Endothelial cell of umbilical vein (primary cell): ENCODE measurements around the gene IFITM2. TPM values are rescaled to one million over a fixed set of nuclear protein-coding genes. Genes with fewer than 3 reads are reported as not detected.

Experiments
- BruUV-seq: library from RNA; stranded (reverse); fragments of 400-500 nt; replicated peaks from 2 replicates; lab custom pipeline; 2021; lab: Mats Ljungman, UMichigan
- CTCF ChIA-PET: fragments of 300-600, 350-600 bp; sonication (Branson Sonifier 250); formaldehyde crosslinking; loops from one replicate; lab custom pipeline; 2021; ENCODE audit warnings: antibody characterized with exemption, inconsistent platforms; lab: Charles Lee
- POLR2A ChIA-PET: fragments of 300-600, 350-600 bp; sonication (Branson Sonifier 250); formaldehyde crosslinking; loops from one replicate; lab custom pipeline; 2021; ENCODE audit warnings: antibody characterized with exemption, inconsistent platforms; lab: Charles Lee
- DNase-seq: peaks from one replicate; pipeline ENCODE4 v3.0.0-alpha.2; 2011; ENCODE audit warnings: low read depth, low spot score
- FAIRE-seq: peaks from 2 replicates; lab custom pipeline; 2011; peaks lifted over from hg19 to GRCh38; lab: Jason Lieb, UNC
- H2AFZ ChIP-seq: 2 replicates; pipeline ENCODE4 v1.6.0; 2012; ENCODE audit warnings: low read depth, low read length, control low read depth, inconsistent platforms
- H3K27ac ChIP-seq: 2 replicates; pipeline ENCODE4 v1.5.1; 2011; ENCODE audit warnings: low read depth, mild to moderate bottlenecking, control low read depth, low read length, moderate library complexity; ENCODE audit not compliant: insufficient read depth
- H3K27me3 ChIP-seq, 2 experiments: 2 replicates each; pipeline versions ENCODE4 v1.6.0 to v1.6.1; 2011; ENCODE audit warnings: low read length in 2 of 2, mixed read lengths in 1 of 2; ENCODE audit not compliant: control insufficient read depth in 2 of 2, insufficient read depth in 2 of 2
- H3K36me3 ChIP-seq, 2 experiments: 2 replicates in 1 of 2; 3 replicates in 1 of 2; pipeline ENCODE4 v1.5.1; 2011; ENCODE audit warnings: low read length in 2 of 2, mild to moderate bottlenecking in 1 of 2, moderate library complexity in 1 of 2; ENCODE audit not compliant: control insufficient read depth in 2 of 2, insufficient read depth in 2 of 2; ENCODE audit errors: extremely low read depth in 1 of 2
- H3K4me1 ChIP-seq: 3 replicates; pipeline ENCODE4 v1.5.1; 2011; ENCODE audit warnings: mild to moderate bottlenecking, low read length; ENCODE audit not compliant: control insufficient read depth, insufficient read depth; ENCODE audit errors: extremely low read depth
- H3K4me2 ChIP-seq: 2 replicates; pipeline ENCODE4 v1.6.1; 2011; ENCODE audit warnings: low read length, control low read depth, mixed read lengths; ENCODE audit not compliant: insufficient read depth
- H3K4me3 ChIP-seq, 3 experiments: fragments of 200-600 bp in 1 of 3; sonication (generic), shearing (Covaris generic) in 1 of 3; replicated peaks in 1 of 3; 2 replicates each; pipeline ENCODE4 v1.5.1; 2011 to 2016; ENCODE audit warnings: control low read depth in 3 of 3, low read length in 3 of 3, mild to moderate bottlenecking in 2 of 3, inconsistent platforms in 1 of 3, low read depth in 1 of 3, moderate library complexity in 1 of 3; ENCODE audit not compliant: insufficient read depth in 1 of 3
- H3K79me2 ChIP-seq: 2 replicates; pipeline ENCODE4 v1.6.0; 2012; ENCODE audit warnings: low read length, inconsistent platforms; ENCODE audit not compliant: control insufficient read depth, insufficient read depth
- H3K9ac ChIP-seq: replicated peaks from 2 replicates; pipeline ENCODE3; 2011; ENCODE audit warnings: low read length, control low read depth; ENCODE audit not compliant: insufficient read depth; ENCODE audit errors: extremely low read depth
- H3K9me1 ChIP-seq: replicated peaks from 3 replicates; pipeline ENCODE4 v1.6.0; 2011; ENCODE audit warnings: mild to moderate bottlenecking, low read length; ENCODE audit not compliant: control insufficient read depth, insufficient read depth; ENCODE audit errors: extremely low read depth
- H3K9me3 ChIP-seq: replicated peaks from 2 replicates; pipeline ENCODE4 v1.5.1; 2012; ENCODE audit warnings: low read length, inconsistent platforms; ENCODE audit not compliant: control insufficient read depth, insufficient read depth
- H4K20me1 ChIP-seq: replicated peaks from 2 replicates; pipeline ENCODE3; 2011; ENCODE audit warnings: mild to moderate bottlenecking, low read length; ENCODE audit not compliant: control insufficient read depth, insufficient read depth; ENCODE audit errors: extremely low read depth
- CTCF ChIP-seq, 2 donors: IDR thresholded peaks; 1 replicate in 1 of 2; 2 replicates in 1 of 2; pipeline ENCODE4 v1.5.1; 2011; ENCODE audit warnings: low read length in 2 of 2, mild to moderate bottlenecking in 2 of 2, moderate library complexity in 2 of 2, control low read depth in 1 of 2, inconsistent platforms in 1 of 2, low read depth in 1 of 2; ENCODE audit not compliant: insufficient read depth in 1 of 2; ENCODE audit errors: extremely low read depth in 1 of 2
- EZH2 ChIP-seq: IDR thresholded peaks from 2 replicates; pipeline ENCODE4 v1.6.1; 2012; ENCODE audit warnings: borderline replicate concordance, low read depth, mild to moderate bottlenecking, moderate library complexity, low read length, inconsistent platforms; ENCODE audit not compliant: severe bottlenecking
- FOS ChIP-seq: IDR thresholded peaks from 2 replicates; pipeline ENCODE4 v1.6.1; 2011; ENCODE audit warnings: mild to moderate bottlenecking, low read length, moderate library complexity, borderline replicate concordance; ENCODE audit not compliant: insufficient read depth
- GATA2 ChIP-seq: IDR thresholded peaks from 2 replicates; pipeline ENCODE4 v1.7.0; 2011; ENCODE audit warnings: low read depth, mild to moderate bottlenecking, moderate library complexity, mixed read lengths, low read length; ENCODE audit not compliant: insufficient read length, insufficient read depth
- JUN ChIP-seq: IDR thresholded peaks from 2 replicates; pipeline ENCODE4 v1.6.1; 2011; ENCODE audit warnings: borderline replicate concordance, low read depth; ENCODE audit not compliant: insufficient read length, insufficient read depth
- MYC ChIP-seq: IDR thresholded peaks from one replicate; pipeline ENCODE4 v1.6.1; 2011; ENCODE audit warnings: mild to moderate bottlenecking, low read depth, low read length
- POLR2A ChIP-seq: IDR thresholded peaks from 2 replicates; pipeline ENCODE4 v1.6.1; 2012; ENCODE audit warnings: low read depth, mild to moderate bottlenecking, control low read depth, low read length
- POLR2AphosphoS5 ChIP-seq: IDR thresholded peaks from 2 replicates; pipeline ENCODE4 v1.6.1; 2012; ENCODE audit warnings: low read depth, mild to moderate bottlenecking, control low read depth, low read length, moderate library complexity; ENCODE audit not compliant: insufficient read depth
- dilution Hi-C: fragments of 300-500 bp; cut with MboI; formaldehyde crosslinking; loops from one replicate; pipeline ENCODE4 v1.15.0; 2019; ENCODE audit warnings: low sequenced_read_pairs; ENCODE audit not compliant: extremely low pct_ligation_motif_present
- intact Hi-C: fragments of 100-400 bp; cut with micrococcal nuclease; formaldehyde crosslinking; loops from one replicate; pipeline ENCODE4 v1.10.0; 2022
- polyA plus RNA-seq, 4 experiments: library from polyadenylated mRNA; depleted of rRNA in 3 of 4; stranded (reverse) in 3 of 4; unstranded in 1 of 4; fragments of >200 nt; gene quantifications; 2 replicates each; pipeline versions ENCODE4 v1.2.1 to v1.2.3, GENCODE V29; 2011 to 2012; ENCODE audit warnings: missing spikeins in 1 of 4
- total RNA-seq: library from RNA; stranded (reverse); gene quantifications from 2 replicates; pipeline ENCODE4 v1.2.3, GENCODE V29; 2021
- TF ChIP-seq, protein P1 (sequence below): IDR thresholded peaks from 2 replicates; pipeline ENCODE4 v1.6.1; 2011; ENCODE audit not compliant: insufficient read depth, insufficient read length

IFITM2 gene
- total and polyA plus RNA-seq, 2 donors (not counting 3 experiments of a cell fraction or from before 2014, with no cell fraction given): 219 to 1,135 TPM

DNA sequence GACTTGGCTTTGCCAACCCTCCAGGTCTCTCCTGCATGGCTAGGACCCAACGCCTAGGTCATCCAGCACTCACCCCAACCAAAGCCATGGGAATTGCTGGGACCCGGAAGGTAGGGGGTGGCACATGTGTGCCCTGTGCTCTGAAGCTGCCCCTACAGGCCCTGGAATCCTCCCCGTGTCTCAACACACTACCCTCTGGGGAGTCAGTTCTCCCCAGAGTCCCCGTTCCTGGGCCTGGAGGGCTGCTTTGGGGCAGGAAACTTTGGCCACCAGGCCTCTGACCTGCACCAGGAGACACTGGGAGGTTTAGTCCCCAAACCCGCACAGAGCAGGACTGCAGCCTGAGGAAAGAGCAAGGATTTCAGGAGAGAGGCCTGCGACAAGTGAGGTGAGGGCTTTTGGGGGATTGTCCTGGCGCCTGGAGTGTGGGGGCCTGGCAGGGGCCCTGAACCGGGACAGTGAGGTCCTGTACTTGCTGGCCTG lies 5.7 kb downstream of the IFITM2 start:
- DNase-seq (no peak), FAIRE-seq (no peak)
- Histone ChIP-seq H2AFZ (peak overlapping the region; percentile 25), H3K9ac (no peak overlapping the region), H3K4me3 (no peak overlapping the region), H3K4me2 (peak overlapping the region; percentile 3), H3K9me3 (no peaks in the 10 kb centered on the region), H3K27me3 (peaks cover 19 to 28% of the 10 kb centered on the region in 2 experiments), H4K20me1 (no peaks in the 10 kb centered on the region), H3K36me3 (no peaks in the 10 kb centered on the region), H3K9me1 (no peaks in the 10 kb centered on the region), H3K4me1 (peaks cover 17% of the 10 kb centered on the region), H3K79me2 (peaks cover 13% of the 10 kb centered on the region), H3K27ac (no peak overlapping the region)
- POLR2A ChIA-PET: no interaction called here
- dilution Hi-C loops (no loop called here), intact Hi-C loops (no loop called here)
- no TSS peak for BruUV-seq
- CTCF ChIA-PET: no interaction called here
- TF ChIP-seq POLR2AphosphoS5: no peak
- no peak for TF ChIP-seq FOS
- no peak for TF ChIP-seq JUN
- TF ChIP-seq CTCF (IDR thresholded peaks at IDR 0.05; ENCODE audit: extremely low read depth in 1 of 2, insufficient read depth in 1 of 2, low read depth in 1 of 2, low read length in 2 of 2): no peak
- no peak for TF ChIP-seq POLR2A
- no peak for TF ChIP-seq GATA2
- TF ChIP-seq MYC: no peak
- TF ChIP-seq, protein P1, sequence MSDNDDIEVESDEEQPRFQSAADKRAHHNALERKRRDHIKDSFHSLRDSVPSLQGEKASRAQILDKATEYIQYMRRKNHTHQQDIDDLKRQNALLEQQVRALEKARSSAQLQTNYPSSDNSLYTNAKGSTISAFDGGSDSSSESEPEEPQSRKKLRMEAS: no peak
- no peak for TF ChIP-seq EZH2
